ENCODE results near the gene SCAPER. TPM values are rescaled to one million over a fixed set of nuclear protein-coding genes. Genes with fewer than 3 reads are reported as not detected.

The SCAPER gene
- total RNA-seq, 1 experiment from 2014 or later = 21.5 TPM

DNA sequence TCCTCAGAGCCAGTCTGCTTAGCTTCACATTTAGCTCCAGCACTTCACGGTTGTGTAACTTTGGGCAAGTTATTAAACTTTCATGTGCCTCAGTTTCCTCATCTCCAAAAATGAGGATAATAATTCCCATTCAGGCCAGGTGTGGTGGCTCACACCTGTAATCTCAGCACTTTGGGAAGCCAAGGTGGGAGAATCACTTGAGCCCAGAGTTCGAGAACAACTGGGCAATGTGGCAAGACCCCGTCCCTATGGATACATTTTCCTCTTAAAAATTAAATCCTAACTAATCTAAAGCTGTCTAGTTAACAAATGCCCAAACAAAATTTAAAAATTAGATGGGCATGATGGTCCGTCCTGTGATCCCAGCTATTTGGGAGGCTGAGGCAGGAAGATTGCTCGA is 33.6 kb upstream of the SCAPER start:
- intact Hi-C loops (cut with micrococcal nuclease; ENCODE audit: unreplicated experiment) = no loop called here
- ChIA-PET POLR2A (ENCODE audit: low non-redundant PET) (no interaction called here), CTCF (no interaction called here)
- Histone ChIP-seq H3K9me3 (ENCODE audit: low read depth, low read length, poor library complexity, severe bottlenecking) (no peaks in the 10 kb centered on the region), H3K4me1 (ENCODE audit: insufficient read depth, low read length, poor library complexity, severe bottlenecking) (no peaks in the 10 kb centered on the region), H3K4me3 (ENCODE audit: low read depth, low read length, poor library complexity, severe bottlenecking) (no peak overlapping the region), H3K27ac (ENCODE audit: low read depth, low read length, poor library complexity, severe bottlenecking) (no peak overlapping the region), H3K27me3 (replicated peaks; ENCODE audit: insufficient read depth, low read depth, low read length, poor library complexity) (no peaks in the 10 kb centered on the region), H3K36me3 (ENCODE audit: insufficient read depth, low read length, poor library complexity, severe bottlenecking) (peaks cover 38% of the 10 kb centered on the region)
- no peak for DNase-seq (ENCODE audit: low spot score)
- no TSS peak for BruUV-seq (replicated peaks)
- TF ChIP-seq EZH2 (IDR thresholded peaks at IDR 0.05; ENCODE audit: borderline replicate concordance, low read depth, low read length, poor library complexity, severe bottlenecking) (no peak), CTCF (conservative IDR thresholded peaks at IDR 0.05; ENCODE audit: low read depth, low read length) (no peak)

- TF ChIP-seq CTCF (conservative IDR thresholded peaks at IDR 0.05; ENCODE audit: low read depth, low read length) = no peak
- H3K27ac ChIP-seq (ENCODE audit: low read depth, low read length, poor library complexity, severe bottlenecking) = no peak overlapping the region
- no peaks in the 10 kb centered on the region for H3K27me3 ChIP-seq (replicated peaks; ENCODE audit: insufficient read depth, low read depth, low read length, poor library complexity)
- ChIA-PET POLR2A (ENCODE audit: low non-redundant PET) (no interaction called here), CTCF (no interaction called here)
- BruUV-seq (replicated peaks) = no TSS peak
- no peak for DNase-seq (ENCODE audit: low spot score)
- intact Hi-C loops (cut with micrococcal nuclease; ENCODE audit: unreplicated experiment) = no loop called here
- H3K4me3 ChIP-seq (ENCODE audit: low read depth, low read length, poor library complexity, severe bottlenecking) = no peak overlapping the region
- no peaks in the 10 kb centered on the region for H3K9me3 ChIP-seq (ENCODE audit: low read depth, low read length, poor library complexity, severe bottlenecking)
- H3K4me1 ChIP-seq (ENCODE audit: insufficient read depth, low read length, poor library complexity, severe bottlenecking) = peaks cover 10% of the 10 kb centered on the region
- peaks cover 48% of the 10 kb centered on the region for H3K36me3 ChIP-seq (ENCODE audit: insufficient read depth, low read length, poor library complexity, severe bottlenecking)
These were observed 31.5 kb upstream of the SCAPER start for GRCh38 chr15:76936671-76937070.

GRCh38 chr15:76935620-76936019 is 30.5 kb upstream of the SCAPER start:
- BruUV-seq (replicated peaks) = no TSS peak
- Histone ChIP-seq H3K36me3 (ENCODE audit: insufficient read depth, low read length, poor library complexity, severe bottlenecking) (peaks cover 48% of the 10 kb centered on the region), H3K27me3 (replicated peaks; ENCODE audit: insufficient read depth, low read depth, low read length, poor library complexity) (no peaks in the 10 kb centered on the region), H3K27ac (ENCODE audit: low read depth, low read length, poor library complexity, severe bottlenecking) (no peak overlapping the region), H3K4me1 (ENCODE audit: insufficient read depth, low read length, poor library complexity, severe bottlenecking) (peaks cover 10% of the 10 kb centered on the region), H3K9me3 (ENCODE audit: low read depth, low read length, poor library complexity, severe bottlenecking) (no peaks in the 10 kb centered on the region), H3K4me3 (ENCODE audit: low read depth, low read length, poor library complexity, severe bottlenecking) (no peak overlapping the region)
- intact Hi-C loops (cut with micrococcal nuclease; ENCODE audit: unreplicated experiment) = no loop called here
- ChIA-PET POLR2A (ENCODE audit: low non-redundant PET) (no interaction called here), CTCF (no interaction called here)
- no peak for DNase-seq (ENCODE audit: low spot score)
- TF ChIP-seq EZH2 (IDR thresholded peaks at IDR 0.05; ENCODE audit: borderline replicate concordance, low read depth, low read length, poor library complexity, severe bottlenecking) (no peak), CTCF (conservative IDR thresholded peaks at IDR 0.05; ENCODE audit: low read depth, low read length) (no peak)
